ENCODE data around the gene PXN. TPM values are rescaled to one million over a fixed set of nuclear protein-coding genes. Genes with fewer than 3 reads are reported as not detected.
A peak's percentile ranks its signal among the peaks of the same experiment; 100 is the strongest.

PXN gene
- total RNA-seq, 1 experiment from 2014 or later = 256 TPM

DNA sequence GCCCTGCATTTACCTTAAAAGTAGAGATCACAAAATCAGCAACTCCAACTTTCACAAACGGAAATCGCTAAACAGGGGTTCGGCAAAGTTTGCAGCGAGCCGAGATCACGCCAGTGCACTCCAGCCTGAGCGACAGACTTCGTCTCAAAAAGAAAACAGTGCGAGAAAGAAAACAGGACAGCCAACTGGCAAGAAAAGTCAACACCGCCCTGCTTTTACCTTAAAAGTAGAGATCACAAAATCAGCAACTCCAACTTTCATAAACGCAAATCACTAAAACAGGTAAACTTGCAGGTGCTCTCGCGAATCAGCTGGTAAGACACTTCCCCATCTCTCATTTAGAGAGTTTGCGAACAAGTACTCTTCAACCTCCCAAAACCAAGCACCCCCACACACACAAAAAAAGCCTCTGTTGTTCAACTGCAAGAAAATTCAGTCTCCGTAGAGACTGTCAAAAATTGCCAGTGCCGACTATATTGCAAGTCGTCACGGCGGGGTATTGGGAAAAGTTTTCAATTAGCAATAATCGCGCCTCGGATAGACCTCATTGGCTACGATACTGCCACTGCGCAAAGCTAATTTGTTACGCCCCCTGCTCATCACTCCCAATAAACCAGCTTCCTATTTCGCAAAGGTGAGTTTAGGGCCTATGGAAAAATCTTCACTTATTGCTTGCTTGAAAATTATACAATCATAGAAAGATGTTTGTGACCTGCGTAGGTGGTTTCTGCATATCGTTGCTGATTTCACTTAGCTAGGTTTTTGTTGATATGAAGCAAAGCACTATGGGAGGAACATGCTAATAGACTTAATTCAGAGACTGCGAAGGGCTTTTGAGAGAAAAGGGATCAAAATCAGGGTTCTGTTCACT lies 27.4 kb upstream of the PXN start, which contains the start of gene RNU4-1:
Gene RNU4-1, minus strand, starts transcription at position 577 of the 871 bp plus-strand sequence.
- POLR2A ChIA-PET = interaction anchor here (0.6 to 5.5 kb wide), 35 partner anchors 10 to 984 kb away, joined by 3 to 125 read pairs (median 6); partner anchors contain the start of genes COX6A1, POP5, PXN and RAB35
- Mint-ChIP-seq H3K4me3 (ENCODE audit: unreplicated experiment) (no peak within 1 kb of the TSS), H3K36me3 (ENCODE audit: insufficient read depth, unreplicated experiment) (no peaks in the 10 kb centered on the region), H3K4me1 (ENCODE audit: insufficient read depth, unreplicated experiment) (no peaks in the 10 kb centered on the region), H3K9me3 (ENCODE audit: unreplicated experiment) (no peaks in the 10 kb centered on the region), H3K27ac (ENCODE audit: low read depth, unreplicated experiment) (no peak within 1 kb of the TSS), H3K27me3 (ENCODE audit: insufficient read depth, unreplicated experiment) (no peaks in the 10 kb centered on the region)
- no peak for TF ChIP-seq CTCF (IDR thresholded peaks at IDR 0.05; ENCODE audit: unreplicated experiment)
- BruUV-seq (replicated peaks) = no TSS peak
- intact Hi-C loops (cut with micrococcal nuclease) = loop anchor here (1.0 kb wide), 1 partner anchor 9 kb away; the partner anchor contains the start of gene SIRT4
- CTCF ChIA-PET = interaction anchor here (0.7 to 1.6 kb wide), 4 partner anchors 10 to 92 kb away, joined by 3 to 4 read pairs (median 3); partner anchors contain the start of gene SIRT4
- DNase-seq (ENCODE audit: unreplicated experiment) = peak; percentile 95

GRCh38 chr12:120292411-120292660 lies 26.8 kb upstream of the PXN start:
- intact Hi-C loops (cut with micrococcal nuclease) = no loop called here
- Mint-ChIP-seq H3K27me3 (ENCODE audit: insufficient read depth, unreplicated experiment) (no peaks in the 10 kb centered on the region), H3K27ac (ENCODE audit: low read depth, unreplicated experiment) (no peak overlapping the region), H3K36me3 (ENCODE audit: insufficient read depth, unreplicated experiment) (no peaks in the 10 kb centered on the region), H3K4me3 (ENCODE audit: unreplicated experiment) (no peak overlapping the region), H3K9me3 (ENCODE audit: unreplicated experiment) (no peaks in the 10 kb centered on the region), H3K4me1 (ENCODE audit: insufficient read depth, unreplicated experiment) (no peaks in the 10 kb centered on the region)
- DNase-seq (ENCODE audit: unreplicated experiment) = no peak
- ChIA-PET CTCF (interaction anchor here (1.6 to 1.8 kb wide), 2 partner anchors 10 to 64 kb away, joined by 4 to 10 read pairs; partner anchors contain the start of gene SIRT4), POLR2A (interaction anchor here (0.6 to 5.5 kb wide), 31 partner anchors 10 to 985 kb away, joined by 3 to 125 read pairs (median 6); partner anchors contain the start of genes COX6A1, PXN, RAB35 and RPLP0)
- TSS peak; percentile 54 for BruUV-seq (replicated peaks)
- TF ChIP-seq CTCF (IDR thresholded peaks at IDR 0.05; ENCODE audit: unreplicated experiment) = no peak

GRCh38 chr12:120290609-120291305 lies 25.2 kb upstream of the PXN start:
- Mint-ChIP-seq H3K4me3 (ENCODE audit: unreplicated experiment) (no peak overlapping the region), H3K4me1 (ENCODE audit: insufficient read depth, unreplicated experiment) (peaks cover 11% of the 10 kb centered on the region), H3K36me3 (ENCODE audit: insufficient read depth, unreplicated experiment) (no peaks in the 10 kb centered on the region), H3K9me3 (ENCODE audit: unreplicated experiment) (no peaks in the 10 kb centered on the region), H3K27ac (ENCODE audit: low read depth, unreplicated experiment) (no peak overlapping the region), H3K27me3 (ENCODE audit: insufficient read depth, unreplicated experiment) (no peaks in the 10 kb centered on the region)
- BruUV-seq (replicated peaks) = no TSS peak
- intact Hi-C loops (cut with micrococcal nuclease) = loop anchor here (1.0 kb wide), 1 partner anchor 59 kb away; no protein-coding TSS in a partner anchor
- CTCF ChIA-PET = interaction anchor here (0.6 to 1.8 kb wide), 8 partner anchors 23 to 346 kb away, joined by 3 to 10 read pairs (median 4); no protein-coding TSS in a partner anchor
- DNase-seq (ENCODE audit: unreplicated experiment) = peak; percentile 23
- TF ChIP-seq CTCF (IDR thresholded peaks at IDR 0.05; ENCODE audit: unreplicated experiment) = no peak
- POLR2A ChIA-PET = interaction anchor here (0.5 to 5.5 kb wide), 35 partner anchors 8 to 395 kb away, joined by 3 to 125 read pairs (median 5); partner anchors contain the start of genes COX6A1, PXN, RAB35 and RPLP0

All from MCF 10A (cell line).